ENCODE results near the gene MCF2L.
A peak's percentile ranks its signal among the peaks of the same experiment; 100 is the strongest.

Gene MCF2L

GRCh38 chr13:112963641-112964040, 5.4 kb upstream of the MCF2L start:
- no peak for DNase-seq (ENCODE audit: low read depth in 1 of 2, low spot score in 1 of 2)

- DNase-seq (ENCODE audit: low read depth in 1 of 2, low spot score in 1 of 2) = no peak
These were observed 4.0 kb upstream of the MCF2L start for GRCh38 chr13:112964971-112965492.

- no peak for DNase-seq (ENCODE audit: low read depth in 1 of 2, low spot score in 1 of 2)
These were observed 3.4 kb upstream of the MCF2L start for GRCh38 chr13:112965573-112966115.

GRCh38 chr13:112966776-112967175, 2.2 kb upstream of the MCF2L start:
- no peak for DNase-seq (ENCODE audit: low read depth in 1 of 2, low spot score in 1 of 2)

GRCh38 chr13:112967686-112968379, 1.2 kb upstream of the MCF2L start:
- DNase-seq (ENCODE audit: low read depth in 1 of 2, low spot score in 1 of 2) = no peak

- peak; percentile 11 to 40 for DNase-seq (ENCODE audit: low read depth in 1 of 2, low spot score in 1 of 2)
These were observed 569 bp upstream of the MCF2L start for GRCh38 chr13:112968380-112968909.

GRCh38 chr13:112969692-112970338, 801 bp downstream of the MCF2L start:
- no peak for DNase-seq (ENCODE audit: low read depth in 1 of 2, low spot score in 1 of 2)

- no peak for DNase-seq (ENCODE audit: low read depth in 1 of 2, low spot score in 1 of 2)
These were observed 1.7 kb downstream of the MCF2L start for GRCh38 chr13:112970552-112971287.

- no peak for DNase-seq (ENCODE audit: low read depth in 1 of 2, low spot score in 1 of 2)
These were observed 2.3 kb downstream of the MCF2L start for GRCh38 chr13:112971288-112971643.

- DNase-seq (ENCODE audit: low read depth in 1 of 2, low spot score in 1 of 2) = no peak
These were observed 3.2 kb downstream of the MCF2L start for GRCh38 chr13:112972258-112972657.

- DNase-seq (ENCODE audit: low read depth in 1 of 2, low spot score in 1 of 2) = no peak
These were observed 4.0 kb downstream of the MCF2L start for GRCh38 chr13:112972867-112973576.

- no peak for DNase-seq (ENCODE audit: low read depth in 1 of 2, low spot score in 1 of 2)
These were observed 4.5 kb downstream of the MCF2L start for GRCh38 chr13:112973577-112973951.

GRCh38 chr13:112974125-112974524, 5.1 kb downstream of the MCF2L start:
- DNase-seq (ENCODE audit: low read depth in 1 of 2, low spot score in 1 of 2) = no peak

- no peak for DNase-seq (ENCODE audit: low read depth in 1 of 2, low spot score in 1 of 2)
These were observed 5.7 kb downstream of the MCF2L start for GRCh38 chr13:112974671-112975070.

- DNase-seq (ENCODE audit: low read depth in 1 of 2, low spot score in 1 of 2) = no peak
These were observed 6.5 kb downstream of the MCF2L start for GRCh38 chr13:112975401-112975939.

GRCh38 chr13:112976526-112976925, 7.5 kb downstream of the MCF2L start:
- DNase-seq (ENCODE audit: low read depth in 1 of 2, low spot score in 1 of 2) = no peak

GRCh38 chr13:112977091-112977490, 8.1 kb downstream of the MCF2L start:
- DNase-seq (ENCODE audit: low read depth in 1 of 2, low spot score in 1 of 2) = no peak

GRCh38 chr13:112977525-112977924, 8.5 kb downstream of the MCF2L start:
- DNase-seq (ENCODE audit: low read depth in 1 of 2, low spot score in 1 of 2) = no peak

- DNase-seq (ENCODE audit: low read depth in 1 of 2, low spot score in 1 of 2) = no peak
These were observed 9.8 kb downstream of the MCF2L start for GRCh38 chr13:112978561-112979405.

GRCh38 chr13:112979406-112979902, 10.4 kb downstream of the MCF2L start:
- no peak for DNase-seq (ENCODE audit: low read depth in 1 of 2, low spot score in 1 of 2)

Measured in activated T-helper 1 cell treated with anti-CD3 and anti-CD28 coated beads, Interleukin-2, amount 50 U/mL, for 16 hours (primary cell).